ENCODE data around the gene CIZ1.
A peak's percentile ranks its signal among the peaks of the same experiment; 100 is the strongest.

CIZ1 gene

GRCh38 chr9:128159784-128160602 is 31.4 kb downstream of the CIZ1 start, which contains the start of gene BBLN:
Gene BBLN, plus strand, starts transcription at chr9:128160265. Its CDS starts 143 bp downstream, at chr9:128160408.
- peak; percentile 93 for TF ChIP-seq POLR2AphosphoS5 (IDR thresholded peaks at IDR 0.05; ENCODE audit: low read depth, low read length)
- TF ChIP-seq SIN3A (IDR thresholded peaks at IDR 0.05; ENCODE audit: borderline replicate concordance, insufficient read depth, low read length) = peak; percentile 59; the same call in 1 of the 2 replicates
- TF ChIP-seq REST (IDR thresholded peaks at IDR 0.05; ENCODE audit: insufficient read depth in 1 of 2, low read depth in 2 of 2, low read length in 2 of 2) = 0 out of 4 replicates have a peak, but pooled peaks of 1 of the 2 experiments have one; percentile 27
- peak; percentile 70; the same call in 1 of the 2 replicates for TF ChIP-seq TAF1 (IDR thresholded peaks at IDR 0.05; ENCODE audit: borderline replicate concordance, insufficient read depth, low read length)
- peak; percentile 55 for TF ChIP-seq FOXP2 (optimal IDR thresholded peaks at IDR 0.05; ENCODE audit: borderline replicate concordance, extremely low read depth, extremely low read length, insufficient read depth)

GRCh38 chr9:128159522-128159783 is 31.9 kb downstream of the CIZ1 start:
- TF ChIP-seq FOXP2 (optimal IDR thresholded peaks at IDR 0.05; ENCODE audit: borderline replicate concordance, extremely low read depth, extremely low read length, insufficient read depth) (no peak), TAF1 (IDR thresholded peaks at IDR 0.05; ENCODE audit: borderline replicate concordance, insufficient read depth, low read length) (no peak), SIN3A (IDR thresholded peaks at IDR 0.05; ENCODE audit: borderline replicate concordance, insufficient read depth, low read length) (no peak), REST (IDR thresholded peaks at IDR 0.05; ENCODE audit: insufficient read depth in 1 of 2, low read depth in 2 of 2, low read length in 2 of 2) (no peak), POLR2AphosphoS5 (IDR thresholded peaks at IDR 0.05; ENCODE audit: low read depth, low read length) (no peak)

DNA sequence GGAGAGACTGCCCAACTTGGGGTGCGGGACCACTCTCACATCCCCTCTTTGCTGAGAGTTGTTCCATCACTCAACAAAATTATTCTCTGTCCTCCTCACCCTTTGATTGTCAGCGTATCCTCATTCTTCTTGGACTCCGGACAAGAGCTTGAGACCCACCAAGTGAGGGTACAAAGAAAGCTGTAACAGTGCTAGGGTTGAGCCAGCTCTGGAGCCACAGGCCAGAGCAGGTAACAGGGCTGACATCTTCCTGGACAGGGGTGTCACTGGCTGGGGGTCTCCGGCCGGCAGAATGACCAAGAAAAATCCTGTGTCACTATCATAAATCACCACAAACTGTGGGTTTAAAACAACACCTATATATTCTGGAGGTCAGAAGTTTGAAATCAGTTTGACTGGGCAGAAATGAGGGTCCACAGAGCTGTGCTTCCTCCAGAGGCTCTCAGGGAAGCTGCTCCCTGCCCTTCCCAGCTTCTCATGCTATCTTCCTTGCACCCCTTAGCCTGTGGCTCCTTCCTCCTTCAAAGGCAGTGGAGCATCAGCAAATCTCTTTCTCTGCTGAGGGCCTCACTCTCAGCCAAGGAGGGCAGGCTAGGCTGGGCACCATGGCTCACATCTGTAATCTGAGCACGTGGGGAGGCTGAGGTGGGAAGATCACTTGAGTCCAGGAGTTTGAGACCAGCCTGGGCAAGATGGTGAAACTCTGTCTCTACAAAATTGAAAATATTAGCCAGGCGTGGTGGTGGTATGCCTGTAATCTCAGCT is 35.5 kb downstream of the CIZ1 start:
- TF ChIP-seq TAF1 (IDR thresholded peaks at IDR 0.05; ENCODE audit: borderline replicate concordance, insufficient read depth, low read length) (no peak), SIN3A (IDR thresholded peaks at IDR 0.05; ENCODE audit: borderline replicate concordance, insufficient read depth, low read length) (no peak), FOXP2 (optimal IDR thresholded peaks at IDR 0.05; ENCODE audit: borderline replicate concordance, extremely low read depth, extremely low read length, insufficient read depth) (no peak), POLR2AphosphoS5 (IDR thresholded peaks at IDR 0.05; ENCODE audit: low read depth, low read length) (no peak), REST (IDR thresholded peaks at IDR 0.05; ENCODE audit: insufficient read depth in 1 of 2, low read depth in 2 of 2, low read length in 2 of 2) (no peak)

- no peak for TF ChIP-seq POLR2AphosphoS5 (IDR thresholded peaks at IDR 0.05; ENCODE audit: low read depth, low read length)
- TF ChIP-seq FOXP2 (optimal IDR thresholded peaks at IDR 0.05; ENCODE audit: borderline replicate concordance, extremely low read depth, extremely low read length, insufficient read depth) = no peak
- no peak for TF ChIP-seq REST (IDR thresholded peaks at IDR 0.05; ENCODE audit: insufficient read depth in 1 of 2, low read depth in 2 of 2, low read length in 2 of 2)
- TF ChIP-seq TAF1 (IDR thresholded peaks at IDR 0.05; ENCODE audit: borderline replicate concordance, insufficient read depth, low read length) = no peak
- no peak for TF ChIP-seq SIN3A (IDR thresholded peaks at IDR 0.05; ENCODE audit: borderline replicate concordance, insufficient read depth, low read length)
Observed at GRCh38 chr9:128153947-128154695, 37.3 kb downstream of the CIZ1 start.

Measured in PFSK-1 (cell line).